GM12874 (cell line): ENCODE measurements around the gene DYSF.

ENCODE experiments used
- TF ChIP-seq, protein P1 (sequence below): IDR thresholded peaks from 2 replicates; pipeline ENCODE4 v1.5.1; 2011; ENCODE audit warnings: low read depth, mild to moderate bottlenecking, control low read depth, low read length, moderate library complexity; ENCODE audit not compliant: insufficient read depth

DYSF gene

DNA sequence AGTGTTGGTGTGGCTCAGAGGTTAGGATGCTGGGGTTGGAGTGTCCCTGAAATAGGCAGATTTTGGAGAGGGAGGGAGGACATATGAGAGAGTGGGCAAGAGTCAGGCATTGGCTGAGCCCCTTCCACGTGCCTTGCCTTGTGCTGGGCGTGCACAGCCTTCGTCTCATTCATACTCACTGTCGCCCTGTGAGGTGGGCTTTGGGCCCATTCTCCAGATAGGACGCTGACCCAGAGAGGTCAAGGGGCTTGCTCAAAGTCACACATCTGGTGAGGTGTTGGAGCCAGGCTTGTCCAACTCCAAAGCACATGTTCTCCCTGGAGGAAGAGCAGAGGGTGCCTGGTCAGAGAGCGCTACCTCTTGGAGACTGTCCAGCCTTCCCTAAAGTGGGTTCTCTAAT, 166.8 kb downstream of the DYSF start:
- TF ChIP-seq, protein P1, sequence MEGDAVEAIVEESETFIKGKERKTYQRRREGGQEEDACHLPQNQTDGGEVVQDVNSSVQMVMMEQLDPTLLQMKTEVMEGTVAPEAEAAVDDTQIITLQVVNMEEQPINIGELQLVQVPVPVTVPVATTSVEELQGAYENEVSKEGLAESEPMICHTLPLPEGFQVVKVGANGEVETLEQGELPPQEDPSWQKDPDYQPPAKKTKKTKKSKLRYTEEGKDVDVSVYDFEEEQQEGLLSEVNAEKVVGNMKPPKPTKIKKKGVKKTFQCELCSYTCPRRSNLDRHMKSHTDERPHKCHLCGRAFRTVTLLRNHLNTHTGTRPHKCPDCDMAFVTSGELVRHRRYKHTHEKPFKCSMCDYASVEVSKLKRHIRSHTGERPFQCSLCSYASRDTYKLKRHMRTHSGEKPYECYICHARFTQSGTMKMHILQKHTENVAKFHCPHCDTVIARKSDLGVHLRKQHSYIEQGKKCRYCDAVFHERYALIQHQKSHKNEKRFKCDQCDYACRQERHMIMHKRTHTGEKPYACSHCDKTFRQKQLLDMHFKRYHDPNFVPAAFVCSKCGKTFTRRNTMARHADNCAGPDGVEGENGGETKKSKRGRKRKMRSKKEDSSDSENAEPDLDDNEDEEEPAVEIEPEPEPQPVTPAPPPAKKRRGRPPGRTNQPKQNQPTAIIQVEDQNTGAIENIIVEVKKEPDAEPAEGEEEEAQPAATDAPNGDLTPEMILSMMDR, result no peak

DNA sequence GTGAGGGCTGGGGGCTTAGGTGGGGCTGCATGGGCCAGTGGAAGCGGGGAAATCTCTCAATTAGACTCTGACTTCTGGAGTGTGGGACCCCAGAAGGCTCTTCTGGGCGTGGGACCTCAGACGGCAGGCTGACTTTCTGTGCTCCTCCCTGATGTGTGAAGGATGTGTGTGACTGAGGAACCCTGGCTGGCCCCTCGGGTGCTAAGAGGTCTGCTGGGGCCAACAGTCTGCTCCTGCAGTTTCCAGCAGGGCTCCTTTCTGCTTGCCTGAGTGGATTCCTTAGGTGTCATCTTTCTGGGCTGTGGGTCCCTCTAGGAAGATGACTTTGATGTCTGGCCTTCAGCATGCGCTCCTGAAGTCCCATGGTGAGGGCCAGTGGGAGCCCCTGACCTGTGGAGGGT, 167.5 kb downstream of the DYSF start:
- TF ChIP-seq, protein P1, result no peak

DNA sequence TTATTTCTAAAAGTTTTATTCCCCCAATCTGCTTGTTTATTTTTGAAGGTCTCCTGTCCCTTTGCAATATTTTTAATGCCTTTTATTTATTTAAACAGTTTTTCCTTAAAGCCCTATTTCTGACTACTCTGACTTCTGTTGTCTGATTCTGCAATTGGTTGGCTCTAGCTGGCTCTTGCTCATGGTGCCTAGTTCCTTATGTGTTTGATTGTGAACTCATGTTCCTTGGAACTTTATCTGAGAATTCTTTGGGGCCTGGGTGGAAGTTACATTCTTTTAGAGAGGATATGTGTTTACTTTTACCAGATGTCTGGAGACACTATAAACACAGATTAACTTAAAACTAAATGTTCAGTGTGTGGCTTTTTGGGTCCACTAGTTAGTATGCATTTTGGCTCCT, 175.9 kb downstream of the DYSF start:
- TF ChIP-seq, protein P1, result no peak

DNA sequence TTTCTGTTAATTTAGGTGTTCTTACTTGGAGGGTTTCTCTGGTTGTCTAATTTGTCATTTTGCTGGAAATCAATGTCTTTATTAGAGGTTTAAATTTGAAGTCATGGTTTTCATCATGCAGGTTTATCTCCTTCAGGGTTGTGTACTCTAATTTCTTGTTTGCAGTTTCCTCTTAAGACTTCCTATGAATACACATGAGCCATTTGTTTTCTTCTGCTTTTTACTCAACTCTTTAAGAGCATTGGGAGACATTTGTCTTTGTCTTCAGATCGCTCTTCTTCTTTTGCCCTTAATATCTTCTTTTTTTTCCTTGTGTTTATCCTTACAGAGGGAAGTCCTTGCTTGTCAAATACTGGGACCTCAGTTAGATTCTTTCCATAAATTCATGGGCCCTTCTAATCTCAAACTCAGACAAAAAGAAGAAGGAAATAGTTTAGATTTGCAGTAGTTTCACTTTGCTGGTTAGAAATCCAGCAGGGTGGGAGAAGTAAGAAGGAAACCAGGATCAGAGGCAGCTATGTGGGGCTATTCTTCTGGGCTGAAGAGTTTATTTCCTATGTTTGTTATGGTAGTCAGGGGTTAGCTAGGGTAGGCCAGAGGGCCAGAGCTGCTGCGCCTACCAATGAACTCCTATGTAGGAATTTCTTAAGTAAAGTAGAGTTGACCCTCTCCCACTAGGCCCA, 176.6 kb downstream of the DYSF start:
- TF ChIP-seq, protein P1, result no peak

- TF ChIP-seq, protein P1, result no peak
Observed at GRCh38 chr2:71630454-71631328, 177.3 kb downstream of the DYSF start.

- TF ChIP-seq, protein P1, result no peak
Observed at GRCh38 chr2:71631411-71631931, 178.1 kb downstream of the DYSF start.

DNA sequence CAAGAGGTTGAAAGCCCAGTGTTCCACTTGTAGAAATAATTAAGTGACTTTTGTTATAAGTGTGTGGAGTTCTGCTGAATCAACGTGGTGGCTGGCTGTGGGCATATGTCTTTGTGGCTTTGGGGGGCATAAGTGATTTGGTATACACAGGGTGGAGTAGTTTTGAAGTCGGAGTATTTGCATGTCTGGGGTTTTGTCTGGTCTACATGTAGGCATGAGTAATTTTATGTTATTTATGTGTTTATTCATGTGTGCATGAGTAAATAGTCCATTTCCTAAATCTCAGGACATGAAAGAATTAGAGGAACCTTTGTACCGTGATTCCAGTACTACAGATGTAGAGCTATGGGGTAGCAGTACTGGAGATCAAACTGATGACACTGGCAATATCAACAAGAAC, 179.7 kb downstream of the DYSF start:
- TF ChIP-seq, protein P1, result no peak
